T-cell (primary cell): ENCODE results near the gene SH2D4B. TPM values are rescaled to one million over a fixed set of nuclear protein-coding genes. Genes with fewer than 3 reads are reported as not detected.

ENCODE experiments used
- ATAC-seq, 4 experiments: fragments of 200-7000 bp in 3 of 4; fragments of 150-1000 bp in 1 of 4; cut with Tn5 transposase; replicated peaks in 1 of 4; 1 replicate in 3 of 4; 2 replicates in 1 of 4; pipeline ENCODE4 v1.10.0; 2021; ENCODE audit warnings: moderate library complexity in 3 of 4, mild to moderate bottlenecking in 2 of 4, moderate number of reproducible peaks in 1 of 4
- CTCF ChIA-PET, 2 donors: fragments of 300-600 bp; sonication (Branson Sonifier 250); formaldehyde crosslinking; loops; one replicate each; lab custom pipeline; 2022; ENCODE audit warnings: antibody characterized with exemption in 2 of 2; lab: Charles Lee
- POLR2A ChIA-PET, 2 donors: fragments of 300-600 bp; sonication (Branson Sonifier 250); formaldehyde crosslinking; loops; one replicate each; lab custom pipeline; 2022; ENCODE audit warnings: antibody characterized with exemption in 2 of 2; lab: Charles Lee
- DNase-seq, 35 experiments: peaks; one replicate each; pipeline versions ENCODE4 v3.0.0 to v3.0.0-alpha.2; 2013 to 2023
- H3K27ac ChIP-seq: one replicate; pipeline ENCODE4 v1.5.1; 2013; ENCODE audit warnings: low read length
- H3K27me3 ChIP-seq, 2 experiments: replicated peaks in 1 of 2; 1 replicate in 1 of 2; 2 replicates in 1 of 2; pipeline versions ENCODE4 v1.6.1 to v1.7.0; 2013; ENCODE audit warnings: low read length in 1 of 2, mixed read lengths in 1 of 2; ENCODE audit not compliant: control insufficient read depth in 2 of 2, insufficient read depth in 2 of 2; ENCODE audit errors: extremely low read depth in 1 of 2
- H3K36me3 ChIP-seq, 2 donors: 1 replicate in 1 of 2; 2 replicates in 1 of 2; pipeline versions ENCODE4 v1.6.1 to v1.7.0; 2013; ENCODE audit warnings: low read length in 1 of 2; ENCODE audit not compliant: control insufficient read depth in 2 of 2, insufficient read depth in 1 of 2; ENCODE audit errors: extremely low read depth in 1 of 2
- H3K4me1 ChIP-seq, 2 experiments: 1 replicate in 1 of 2; 2 replicates in 1 of 2; pipeline versions ENCODE4 v1.6.1 to v1.7.0; 2013; ENCODE audit warnings: low read length in 2 of 2, mixed read lengths in 1 of 2; ENCODE audit not compliant: insufficient read depth in 2 of 2, control insufficient read depth in 1 of 2; ENCODE audit errors: extremely low read depth in 1 of 2
- H3K4me3 ChIP-seq, 2 donors: 1 replicate in 1 of 2; 2 replicates in 1 of 2; pipeline versions ENCODE4 v1.5.1 to v1.7.0; 2013; ENCODE audit warnings: mild to moderate bottlenecking in 2 of 2, low read length in 1 of 2, moderate library complexity in 1 of 2; ENCODE audit not compliant: control insufficient read depth in 1 of 2; ENCODE audit errors: extremely low read depth in 1 of 2
- H3K9me3 ChIP-seq: 2 replicates; pipeline ENCODE4 v1.7.0; 2013
- H3K27ac Mint-ChIP-seq, 2 donors: one replicate each; pipeline ENCODE4 v1.8.0; 2020 to 2021; ENCODE audit warnings: mild to moderate bottlenecking in 2 of 2, mixed read lengths in 2 of 2
- H3K27me3 Mint-ChIP-seq, 2 donors: one replicate each; pipeline ENCODE4 v1.8.0; 2021 to 2022; ENCODE audit warnings: mixed read lengths in 2 of 2
- H3K36me3 Mint-ChIP-seq: one replicate; pipeline ENCODE4 v1.8.0; 2021; ENCODE audit warnings: mixed read lengths
- H3K4me1 Mint-ChIP-seq, 3 donors: one replicate each; pipeline ENCODE4 v1.8.0; 2020 to 2022; ENCODE audit warnings: mixed read lengths in 3 of 3, mild to moderate bottlenecking in 1 of 3
- H3K4me3 Mint-ChIP-seq, 3 donors: one replicate each; pipeline ENCODE4 v1.8.0; 2020 to 2022; ENCODE audit warnings: mild to moderate bottlenecking in 3 of 3, mixed read lengths in 3 of 3, moderate library complexity in 3 of 3
- H3K9me3 Mint-ChIP-seq, 3 donors: one replicate each; pipeline ENCODE4 v1.8.0; 2020 to 2022; ENCODE audit warnings: mixed read lengths in 3 of 3
- WGBS: methylation state at CpG from one replicate; pipeline ENCODE4 v1.1.5; 2013; ENCODE audit warnings: missing lambda C conversion rate; ENCODE audit not compliant: insufficient coverage; 5-methylcytosine and 5-hydroxymethylcytosine counted together
- total RNA-seq, 35 experiments: library from RNA in 6 of 35; stranded (reverse) in 6 of 35; fragments of 120-200 nt in 1 of 35; gene quantifications; one replicate each; pipeline versions ENCODE4 v1.2.1 to v1.2.4 and lab custom pipeline; 2013 to 2026

The SH2D4B gene
- total RNA-seq, 5 donors from 2014 or later (not counting 1 experiment from before 2014, with no cell fraction given) = 0.12 to 0.26 (median 0.23) TPM

GRCh38 chr10:80660736-80661135, 123.0 kb downstream of the SH2D4B start:
- DNase-seq (peak in 1 of 35 experiments; percentile 6), ATAC-seq (no peak)
- Mint-ChIP-seq H3K27me3 (peaks cover 9 to 22% of the 10 kb centered on the region in 2 donors), H3K27ac (no peak overlapping the region), H3K4me1 (peaks cover 3 to 7% (median 5%) of the 10 kb centered on the region in 3 donors), H3K4me3 (no peak overlapping the region), H3K36me3 (no peaks in the 10 kb centered on the region), H3K9me3 (no peaks in the 10 kb centered on the region)
- Histone ChIP-seq H3K9me3 (peaks cover 3% of the 10 kb centered on the region), H3K27me3 (peaks cover 0 to 38% of the 10 kb centered on the region in 2 experiments), H3K27ac (no peak overlapping the region), H3K36me3 (no peaks in the 10 kb centered on the region), H3K4me1 (peaks cover 0 to 4% of the 10 kb centered on the region in 2 experiments), H3K4me3 (no peak overlapping the region)
- ChIA-PET POLR2A (no interaction called here), CTCF (interaction anchor here in 1 of 2 donors (0.6 kb wide), 1 partner anchor 1971 kb away, joined by 3 read pairs; no protein-coding TSS in a partner anchor)
- WGBS = 17% methylated on average over 4 of the region's 7 CpGs

GRCh38 chr10:80661526-80661925, 123.8 kb downstream of the SH2D4B start:
- 80% methylated on average over 2 of the region's 3 CpGs for WGBS
- CTCF ChIA-PET = interaction anchor here (0.6 to 1.5 kb wide), 7 partner anchors 11 to 283 kb away, joined by 3 to 5 read pairs (median 3); no protein-coding TSS in a partner anchor
- H3K27ac Mint-ChIP-seq = no peak overlapping the region

GRCh38 chr10:80662429-80663261, 124.9 kb downstream of the SH2D4B start:
- Mint-ChIP-seq H3K27ac (no peak overlapping the region), H3K4me1 (peaks cover 3 to 7% (median 5%) of the 10 kb centered on the region in 3 donors), H3K27me3 (peaks cover 13 to 22% of the 10 kb centered on the region in 2 donors), H3K9me3 (no peaks in the 10 kb centered on the region), H3K4me3 (peak overlapping the region; percentile 15 to 61 (median 37)), H3K36me3 (no peaks in the 10 kb centered on the region)
- Histone ChIP-seq H3K27ac (no peak overlapping the region), H3K9me3 (no peaks in the 10 kb centered on the region), H3K4me1 (peaks cover 0 to 4% of the 10 kb centered on the region in 2 experiments), H3K27me3 (peaks cover 0 to 35% of the 10 kb centered on the region in 2 experiments), H3K4me3 (peak overlapping the region in 1 of 2 donors; percentile 6), H3K36me3 (no peaks in the 10 kb centered on the region)
- whole genome bisulfite sequencing = 8% methylated on average over 16 of the region's 19 CpGs
- ATAC-seq (peak; percentile 65 to 72 (median 68)), DNase-seq (peak; percentile 15 to 77 (median 56))
- ChIA-PET POLR2A (interaction anchor here in 1 of 2 donors (0.5 kb wide), 1 partner anchor 232 kb away, joined by 4 read pairs; no protein-coding TSS in a partner anchor), CTCF (interaction anchor here (0.6 to 2.6 kb wide), 13 partner anchors 9 to 1237 kb away, joined by 3 to 10 read pairs (median 4); no protein-coding TSS in a partner anchor)

More at GRCh38 chr10:80661526-80661925, 123.8 kb downstream of the SH2D4B start:
- Histone ChIP-seq H3K27ac (no peak overlapping the region), H3K9me3 (no peaks in the 10 kb centered on the region), H3K4me3 (no peak overlapping the region), H3K27me3 (peaks cover 0 to 37% of the 10 kb centered on the region in 2 experiments), H3K36me3 (no peaks in the 10 kb centered on the region), H3K4me1 (peaks cover 0 to 4% of the 10 kb centered on the region in 2 experiments)
- H3K4me3 Mint-ChIP-seq = no peak overlapping the region
- peaks cover 3 to 7% (median 5%) of the 10 kb centered on the region in 3 donors for H3K4me1 Mint-ChIP-seq
- DNase-seq (no peak), ATAC-seq (no peak)
- H3K36me3 Mint-ChIP-seq = no peaks in the 10 kb centered on the region
- no peaks in the 10 kb centered on the region for H3K9me3 Mint-ChIP-seq
- POLR2A ChIA-PET = interaction anchor here in 1 of 2 donors (0.6 kb wide), 1 partner anchor 98 kb away, joined by 4 read pairs; no protein-coding TSS in a partner anchor
- H3K27me3 Mint-ChIP-seq = peaks cover 9 to 22% of the 10 kb centered on the region in 2 donors

- no peaks in the 10 kb centered on the region for H3K36me3 ChIP-seq
- H3K4me3 Mint-ChIP-seq = no peak overlapping the region
- ATAC-seq (peak in 2 of 4 experiments; percentile 32 to 44), DNase-seq (peak in 20 of 35 experiments; percentile 2 to 51 (median 21))
- 11% methylated on average over 6 of the region's 10 CpGs for WGBS
- H3K27me3 ChIP-seq = peaks cover 0 to 33% of the 10 kb centered on the region in 2 experiments
- H3K9me3 Mint-ChIP-seq = no peaks in the 10 kb centered on the region
- H3K27ac Mint-ChIP-seq = no peak overlapping the region
- peaks cover 0 to 4% of the 10 kb centered on the region in 2 experiments for H3K4me1 ChIP-seq
- H3K36me3 Mint-ChIP-seq = no peaks in the 10 kb centered on the region
- H3K4me3 ChIP-seq = no peak overlapping the region
- H3K27ac ChIP-seq = no peak overlapping the region
- H3K9me3 ChIP-seq = no peaks in the 10 kb centered on the region
- peaks cover 3 to 7% (median 5%) of the 10 kb centered on the region in 3 donors for H3K4me1 Mint-ChIP-seq
- POLR2A ChIA-PET = interaction anchor here in 1 of 2 donors (0.6 kb wide), 1 partner anchor 41 kb away, joined by 7 read pairs; no protein-coding TSS in a partner anchor
- peaks cover 13 to 22% of the 10 kb centered on the region in 2 donors for H3K27me3 Mint-ChIP-seq
- CTCF ChIA-PET = interaction anchor here (0.6 to 2.6 kb wide), 11 partner anchors 12 to 1225 kb away, joined by 3 to 10 read pairs (median 3); no protein-coding TSS in a partner anchor
These were observed 126.5 kb downstream of the SH2D4B start for GRCh38 chr10:80664071-80664680.

- Histone ChIP-seq H3K36me3 (no peaks in the 10 kb centered on the region), H3K4me3 (no peak overlapping the region), H3K27me3 (peaks cover 0 to 12% of the 10 kb centered on the region in 2 experiments), H3K27ac (no peak overlapping the region), H3K4me1 (no peaks in the 10 kb centered on the region), H3K9me3 (no peaks in the 10 kb centered on the region)
- Mint-ChIP-seq H3K4me1 (no peaks in the 10 kb centered on the region), H3K4me3 (no peak overlapping the region), H3K27me3 (peaks cover 9 to 11% of the 10 kb centered on the region in 2 donors), H3K9me3 (no peaks in the 10 kb centered on the region), H3K36me3 (no peaks in the 10 kb centered on the region), H3K27ac (no peak overlapping the region)
- ATAC-seq (no peak), DNase-seq (no peak)
- POLR2A ChIA-PET = no interaction called here
- CTCF ChIA-PET = interaction anchor here in 1 of 2 donors (0.7 kb wide), 1 partner anchor 262 kb away, joined by 11 read pairs; no protein-coding TSS in a partner anchor
- WGBS = 80% methylated on average over 2 of the region's 2 CpGs
These were observed 131.8 kb downstream of the SH2D4B start for GRCh38 chr10:80669485-80669884.

DNA sequence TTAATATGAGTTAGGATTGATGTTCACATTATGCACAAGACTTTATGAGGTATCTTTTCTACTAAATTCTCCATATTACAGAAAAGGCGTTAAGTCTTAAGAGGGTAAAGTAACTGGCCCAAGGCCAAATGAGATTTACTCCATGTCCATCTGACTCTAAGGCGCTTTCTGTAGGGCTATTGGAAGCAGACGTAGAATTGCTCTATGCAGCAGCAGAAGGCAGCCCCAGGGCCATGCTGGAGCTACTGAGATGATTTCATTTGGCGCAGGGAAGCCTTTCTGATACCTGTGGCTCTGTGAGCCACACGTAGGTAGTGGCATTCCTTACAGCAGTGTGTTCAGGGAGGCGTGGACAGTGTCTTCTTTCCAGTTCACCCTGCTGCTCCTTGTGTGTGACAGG, 133.1 kb downstream of the SH2D4B start:
- H3K27ac Mint-ChIP-seq = no peak overlapping the region
- ATAC-seq (no peak), DNase-seq (no peak)
- H3K4me3 Mint-ChIP-seq = no peak overlapping the region
- no peaks in the 10 kb centered on the region for H3K36me3 ChIP-seq
- 84% methylated on average over 5 of the region's 6 CpGs for WGBS
- no peak overlapping the region for H3K27ac ChIP-seq
- peaks cover 5 to 11% of the 10 kb centered on the region in 2 donors for H3K27me3 Mint-ChIP-seq
- no peaks in the 10 kb centered on the region for H3K4me1 Mint-ChIP-seq
- no peaks in the 10 kb centered on the region for H3K9me3 Mint-ChIP-seq
- no peaks in the 10 kb centered on the region for H3K4me1 ChIP-seq
- no peaks in the 10 kb centered on the region for H3K9me3 ChIP-seq
- H3K4me3 ChIP-seq = no peak overlapping the region
- ChIA-PET CTCF (no interaction called here), POLR2A (no interaction called here)
- no peaks in the 10 kb centered on the region for H3K36me3 Mint-ChIP-seq
- H3K27me3 ChIP-seq = peaks cover 0 to 12% of the 10 kb centered on the region in 2 experiments
